ENCODE measurements around the gene PTPMT1. TPM values are rescaled to one million over a fixed set of nuclear protein-coding genes. Genes with fewer than 3 reads are reported as not detected.

The PTPMT1 gene
- total RNA-seq, 1 experiment from 2014 or later = 51.0 TPM

GRCh38 chr11:47605921-47606320, 40.5 kb downstream of the PTPMT1 start:
- DNase-seq (ENCODE audit: extremely low read depth, low read depth) = no peak

GRCh38 chr11:47606731-47607130, 41.3 kb downstream of the PTPMT1 start:
- no peak for DNase-seq (ENCODE audit: extremely low read depth, low read depth)

DNA sequence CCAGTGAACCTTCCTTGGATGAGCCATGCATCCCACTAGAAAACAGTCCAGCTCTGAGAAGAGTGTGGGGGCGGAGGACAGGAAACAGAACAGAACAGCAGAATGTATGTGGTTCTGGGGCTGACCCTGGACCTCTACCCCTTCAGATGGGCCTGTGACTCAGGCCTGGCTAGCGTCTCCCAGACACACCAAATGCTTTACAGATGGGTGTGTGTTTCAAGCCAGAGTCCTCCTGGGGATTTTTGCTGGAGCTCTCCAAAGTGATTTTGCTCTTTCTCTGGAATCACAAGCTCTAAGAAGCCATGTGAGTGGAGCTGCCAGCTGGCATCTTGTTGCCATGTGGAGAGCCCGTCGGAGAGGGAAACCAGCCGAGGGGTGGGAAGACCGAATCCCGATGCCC, 42.0 kb downstream of the PTPMT1 start:
- DNase-seq (ENCODE audit: extremely low read depth, low read depth) = no peak

DNA sequence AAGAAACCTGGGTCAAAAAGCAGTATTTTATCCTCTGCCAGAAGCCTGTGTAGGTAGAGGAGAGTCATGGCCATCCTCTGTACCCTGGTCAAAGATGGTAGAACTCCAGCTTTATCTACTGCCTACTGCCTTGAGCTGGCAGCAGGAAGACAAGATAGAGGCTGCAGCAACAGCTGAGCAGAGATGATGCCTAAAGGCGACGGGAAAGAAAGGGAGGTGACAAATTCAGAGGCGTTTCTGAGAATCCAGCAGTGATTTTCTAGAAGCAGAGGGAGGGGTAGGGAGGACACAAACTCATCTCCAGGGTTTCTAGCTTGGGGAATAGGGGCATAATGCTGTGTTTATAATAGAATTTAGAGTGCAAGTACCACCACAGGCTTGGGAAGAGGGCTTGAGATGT, 44.3 kb downstream of the PTPMT1 start:
- DNase-seq (ENCODE audit: extremely low read depth, low read depth) = no peak

DNA sequence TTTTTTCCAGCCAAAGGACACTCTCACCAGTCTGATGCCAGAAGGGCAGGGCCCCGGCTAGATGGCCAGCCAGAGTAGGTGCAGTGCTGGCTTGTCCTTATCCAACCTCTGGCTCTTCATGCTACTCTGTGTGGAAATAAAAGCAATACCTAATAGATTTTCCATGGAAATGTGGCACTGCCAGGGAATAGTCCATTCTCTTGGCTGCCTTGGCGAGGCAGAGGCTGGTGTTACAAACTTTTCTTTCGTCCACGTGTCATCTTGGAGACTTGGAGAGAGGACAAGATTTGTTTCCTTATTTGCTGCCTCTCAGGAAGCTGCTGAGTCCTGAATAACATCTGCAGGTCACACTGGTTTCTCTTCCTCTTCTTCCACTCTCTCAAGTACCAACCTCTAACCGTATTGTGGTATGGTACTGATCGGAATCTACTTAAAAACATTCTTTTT, 46.0 kb downstream of the PTPMT1 start:
- DNase-seq (ENCODE audit: extremely low read depth, low read depth) = no peak

DNA sequence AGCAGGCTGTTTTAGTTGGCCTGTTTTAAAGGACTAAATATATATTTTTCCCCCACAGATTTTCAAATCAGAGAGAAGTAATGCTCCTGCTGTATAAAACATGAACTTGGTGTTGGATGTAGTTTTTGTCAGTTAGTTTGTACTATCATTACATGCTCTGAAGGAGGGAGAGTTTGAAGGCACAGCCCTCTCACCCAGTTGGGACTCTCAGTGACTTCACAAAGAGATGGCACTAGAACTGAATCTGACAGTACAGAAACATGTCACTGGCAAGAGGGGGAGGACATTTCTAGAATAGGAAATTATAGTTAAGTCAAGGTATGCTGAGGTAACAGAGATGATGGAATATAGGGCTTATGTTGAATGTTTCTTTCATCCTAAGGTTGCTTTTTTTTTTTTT, 49.9 kb downstream of the PTPMT1 start:
- no peak for DNase-seq (ENCODE audit: extremely low read depth, low read depth)

DNA sequence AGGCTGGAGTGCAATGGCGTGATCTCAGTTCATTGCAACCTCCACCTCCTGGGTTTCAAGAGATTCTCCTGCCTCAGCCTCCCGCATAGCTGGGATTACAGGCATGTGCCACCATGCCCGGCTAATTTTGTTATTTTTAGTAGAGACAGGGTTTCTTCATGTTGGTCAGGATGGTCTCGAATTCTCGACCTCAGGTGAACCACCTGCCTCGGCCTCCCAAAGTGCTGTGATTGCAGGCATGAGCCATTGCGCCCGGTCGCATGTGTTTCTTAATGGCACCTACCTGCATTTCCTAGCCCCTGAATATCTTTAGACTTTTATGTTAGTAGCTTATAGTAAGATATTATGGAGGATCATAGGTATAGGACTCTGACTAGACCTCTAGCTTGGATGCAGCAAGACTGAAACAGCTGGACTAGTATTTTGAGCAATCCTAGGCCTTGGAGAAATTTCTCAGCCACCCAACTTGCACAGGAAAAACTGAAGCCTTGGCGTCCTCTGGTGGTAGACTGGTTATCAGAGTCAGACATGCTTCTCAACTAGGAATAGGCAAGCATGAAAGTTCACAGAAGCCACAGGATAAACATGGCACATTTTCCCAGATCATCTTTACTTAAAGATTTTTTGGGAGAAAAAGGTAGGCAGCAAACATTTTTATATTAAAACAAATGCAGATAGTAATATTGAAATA, 51.5 kb downstream of the PTPMT1 start:
- peak; percentile 17 for DNase-seq (ENCODE audit: extremely low read depth, low read depth)

- DNase-seq (ENCODE audit: extremely low read depth, low read depth) = no peak
Observed at GRCh38 chr11:47617417-47617809, 52.0 kb downstream of the PTPMT1 start.

GRCh38 chr11:47620836-47621378, 55.5 kb downstream of the PTPMT1 start:
- DNase-seq (ENCODE audit: extremely low read depth, low read depth) = no peak

Small RNA genes within 50 kb of the gene (small RNA-seq; reads per million reads assigned to genes)
- gene RN7SL652P = 0 reads per million in 2 experiments
- gene RNU5E-10P = 0 to 0.02 reads per million in 2 experiments

Other genes starting within 250 kb of the PTPMT1 start
- 0.05 TPM in 1 of 2 replicates, not detected in the other for gene MYBPC3, start 212.9 kb upstream of the PTPMT1 start, total RNA-seq (2014; rRNA removed; shearing (Covaris generic))
- not detected in 2 replicates for gene SPI1, start 187.1 kb upstream of the PTPMT1 start, total RNA-seq (2014; rRNA removed; shearing (Covaris generic))
- gene SLC39A13, start 157.0 kb upstream of the PTPMT1 start, total RNA-seq (2014; rRNA removed; shearing (Covaris generic)) = 12.0 and 12.9 TPM in 2 replicates
- gene PSMC3, start 139.2 kb upstream of the PTPMT1 start, total RNA-seq (2014; rRNA removed; shearing (Covaris generic)) = 120 and 123 TPM in 2 replicates
- 0.17 TPM in 1 of 2 replicates, not detected in the other for gene RAPSN, start 116.5 kb upstream of the PTPMT1 start, total RNA-seq (2014; rRNA removed; shearing (Covaris generic))
- gene CELF1, start 12.5 kb upstream of the PTPMT1 start, total RNA-seq (2014; rRNA removed; shearing (Covaris generic)) = 60.3 and 74.4 TPM in 2 replicates
- 10.2 and 10.9 TPM in 2 replicates for gene KBTBD4, start 13.4 kb downstream of the PTPMT1 start, total RNA-seq (2014; rRNA removed; shearing (Covaris generic))
- gene NDUFS3, start 13.5 kb downstream of the PTPMT1 start, total RNA-seq (2014; rRNA removed; shearing (Covaris generic)) = 41.8 and 46.6 TPM in 2 replicates
- gene FAM180B, start 21.1 kb downstream of the PTPMT1 start, total RNA-seq (2014; rRNA removed; shearing (Covaris generic)) = not detected in 2 replicates
- not detected in 2 replicates for gene C1QTNF4, start 28.8 kb downstream of the PTPMT1 start, total RNA-seq (2014; rRNA removed; shearing (Covaris generic))
- 66.1 and 72.3 TPM in 2 replicates for gene MTCH2, start 77.0 kb downstream of the PTPMT1 start, total RNA-seq (2014; rRNA removed; shearing (Covaris generic))
- 0.49 and 2.2 TPM in 2 replicates for gene AGBL2, start 149.8 kb downstream of the PTPMT1 start, total RNA-seq (2014; rRNA removed; shearing (Covaris generic))
- 52.2 and 69.4 TPM in 2 replicates for gene FNBP4, start 201.7 kb downstream of the PTPMT1 start, total RNA-seq (2014; rRNA removed; shearing (Covaris generic))

Data from NCI-H460 (cell line).